Measurements from ENCODE around the gene IVL. TPM values are rescaled to one million over a fixed set of nuclear protein-coding genes. Genes with fewer than 3 reads are reported as not detected.

Gene IVL
- total RNA-seq, 1 donor from 2014 or later: not detected

DNA sequence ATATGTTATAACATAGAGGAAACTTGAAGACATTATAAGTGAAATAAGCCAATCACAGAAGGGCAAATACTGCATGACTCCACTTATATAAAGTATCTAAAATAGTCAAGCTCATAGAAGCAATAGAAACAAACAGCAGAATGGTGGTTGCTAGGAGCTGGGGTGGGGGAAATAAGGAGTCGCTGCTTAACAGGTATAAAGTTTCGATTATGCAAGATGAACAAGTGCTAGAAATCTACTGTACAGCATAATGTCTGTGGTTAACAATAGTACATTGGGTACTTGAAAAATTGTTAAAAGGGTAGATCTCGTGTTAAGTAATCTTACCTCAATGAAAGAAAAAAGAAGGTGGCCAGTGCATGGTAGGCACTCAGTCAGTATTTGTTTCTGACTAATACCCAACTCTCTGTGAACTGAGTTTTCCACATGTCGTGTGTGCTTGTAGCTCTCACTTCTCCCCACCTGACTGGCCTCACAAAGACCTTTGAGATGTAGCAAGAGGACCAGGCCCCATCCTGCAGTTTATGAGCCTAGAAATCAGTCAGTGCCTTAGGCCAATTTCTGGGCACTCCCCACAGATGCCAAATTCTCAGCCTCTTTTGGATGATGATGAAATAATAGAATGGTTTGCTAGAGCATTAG, 23.9 kb downstream of the IVL start:
- no peak for DNase-seq
- no peak for TF ChIP-seq CTCF (IDR thresholded peaks at IDR 0.05; ENCODE audit: borderline replicate concordance)
- Histone ChIP-seq H3K4me3 (no peak overlapping the region), H3K4me1 (no peaks in the 10 kb centered on the region), H3K27me3 (ENCODE audit: low read depth) (no peaks in the 10 kb centered on the region), H3K9me3 (replicated peaks) (peaks cover 6% of the 10 kb centered on the region), H3K27ac (replicated peaks) (no peak overlapping the region), H3K36me3 (no peaks in the 10 kb centered on the region)
- intact Hi-C loops (cut with micrococcal nuclease): no loop called here

GRCh38 chr1:152933196-152933595, 24.9 kb downstream of the IVL start:
- no peaks in the 10 kb centered on the region for H3K36me3 ChIP-seq

DNA sequence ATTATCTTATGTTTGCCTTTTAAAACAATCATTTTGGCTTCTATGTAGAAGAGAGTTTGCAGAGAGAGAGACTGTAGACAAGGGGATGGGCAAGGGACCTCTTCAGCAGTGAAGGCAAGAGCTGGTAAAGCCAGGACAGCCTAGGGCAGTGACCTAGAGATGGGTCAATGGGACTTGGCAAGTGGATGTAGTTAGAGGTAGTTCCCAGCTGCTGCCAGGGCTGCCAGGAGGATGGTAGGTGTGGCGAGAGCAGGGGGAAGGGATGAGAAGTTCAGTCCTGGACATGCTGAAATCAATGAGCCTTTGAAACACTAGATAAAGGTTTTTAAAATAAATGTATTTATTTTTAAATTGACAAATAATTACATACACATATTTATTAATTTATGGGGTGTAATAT, 32.3 kb downstream of the IVL start:
- no peak for TF ChIP-seq CTCF (IDR thresholded peaks at IDR 0.05; ENCODE audit: borderline replicate concordance)
- intact Hi-C loops (cut with micrococcal nuclease): no loop called here
- no peaks in the 10 kb centered on the region for H3K4me1 ChIP-seq
- DNase-seq: no peak
- no peaks in the 10 kb centered on the region for H3K27me3 ChIP-seq (ENCODE audit: low read depth)
- H3K9me3 ChIP-seq (replicated peaks): no peaks in the 10 kb centered on the region
- no peaks in the 10 kb centered on the region for H3K36me3 ChIP-seq
- H3K4me3 ChIP-seq: no peak overlapping the region
- no peak overlapping the region for H3K27ac ChIP-seq (replicated peaks)

More at GRCh38 chr1:152933196-152933595, 24.9 kb downstream of the IVL start:
- Histone ChIP-seq H3K27ac (replicated peaks) (no peak overlapping the region), H3K9me3 (replicated peaks) (peaks cover 5% of the 10 kb centered on the region), H3K4me1 (no peaks in the 10 kb centered on the region), H3K27me3 (ENCODE audit: low read depth) (no peaks in the 10 kb centered on the region), H3K4me3 (no peak overlapping the region)
- TF ChIP-seq CTCF (IDR thresholded peaks at IDR 0.05; ENCODE audit: borderline replicate concordance): no peak
- no peak for DNase-seq
- intact Hi-C loops (cut with micrococcal nuclease): no loop called here

DNA sequence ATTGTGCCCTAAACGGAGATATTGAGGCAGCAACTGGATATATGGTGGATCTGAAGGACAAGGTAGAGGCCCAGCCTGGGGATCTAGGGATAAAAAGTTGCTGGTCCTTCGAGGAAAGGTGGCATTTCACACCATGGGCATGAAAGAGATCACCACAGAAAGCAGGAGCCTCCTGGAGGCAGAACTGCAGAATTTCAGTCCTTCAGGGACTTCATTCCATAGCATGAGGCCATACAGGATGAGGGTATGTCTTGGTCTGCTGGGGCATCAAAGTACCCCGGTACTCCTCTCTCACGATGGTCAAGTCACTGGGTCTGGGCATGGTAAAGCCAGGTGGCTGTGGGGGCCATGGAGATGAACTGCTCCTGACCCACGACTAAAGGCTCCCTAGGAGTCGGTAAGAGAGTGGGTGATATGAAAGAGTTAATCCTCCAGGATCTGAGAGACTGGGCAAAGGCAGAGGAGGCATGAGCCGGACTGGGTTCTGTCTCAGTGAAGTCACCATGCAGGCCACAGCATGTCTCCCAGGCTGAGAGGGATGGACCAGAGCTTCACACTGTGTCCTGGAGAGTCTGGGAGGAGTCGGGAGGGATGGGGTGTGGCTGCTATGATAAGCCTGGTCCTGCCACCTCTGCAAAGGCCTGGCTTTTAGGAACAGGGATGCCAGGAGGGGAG, 32.8 kb downstream of the IVL start:
- Histone ChIP-seq H3K27ac (replicated peaks) (no peak overlapping the region), H3K4me1 (no peaks in the 10 kb centered on the region), H3K9me3 (replicated peaks) (no peaks in the 10 kb centered on the region), H3K27me3 (ENCODE audit: low read depth) (no peaks in the 10 kb centered on the region), H3K4me3 (no peak overlapping the region), H3K36me3 (no peaks in the 10 kb centered on the region)
- DNase-seq: no peak
- TF ChIP-seq CTCF (IDR thresholded peaks at IDR 0.05; ENCODE audit: borderline replicate concordance): no peak
- intact Hi-C loops (cut with micrococcal nuclease): no loop called here

DNA sequence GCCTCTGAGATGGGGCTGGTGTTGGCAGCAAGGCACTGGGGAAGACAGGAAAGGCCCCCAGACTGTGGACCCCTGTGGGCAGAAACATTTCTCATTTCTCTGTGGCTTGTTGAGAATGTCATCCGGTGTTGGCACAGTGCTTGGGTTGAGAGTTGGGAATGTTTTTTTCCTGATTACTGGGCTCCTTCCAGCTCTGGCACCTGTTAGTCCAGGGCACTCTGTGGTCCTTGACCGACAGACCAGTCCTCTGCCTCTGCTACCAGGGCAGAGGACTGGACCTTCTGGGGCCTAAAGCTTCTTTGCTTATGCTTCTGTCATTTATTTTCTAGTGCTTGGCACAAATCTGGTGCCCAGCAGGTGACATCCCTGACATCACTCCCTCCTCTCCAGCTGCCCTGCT, 33.8 kb downstream of the IVL start:
- H3K36me3 ChIP-seq: no peaks in the 10 kb centered on the region
- no peaks in the 10 kb centered on the region for H3K4me1 ChIP-seq
- intact Hi-C loops (cut with micrococcal nuclease): no loop called here
- no peak overlapping the region for H3K27ac ChIP-seq (replicated peaks)
- H3K27me3 ChIP-seq (ENCODE audit: low read depth): peaks cover 7% of the 10 kb centered on the region
- no peak for TF ChIP-seq CTCF (IDR thresholded peaks at IDR 0.05; ENCODE audit: borderline replicate concordance)
- H3K4me3 ChIP-seq: no peak overlapping the region
- DNase-seq: no peak
- no peaks in the 10 kb centered on the region for H3K9me3 ChIP-seq (replicated peaks)
